ENCODE measurements around the gene PREPL. TPM values are rescaled to one million over a fixed set of nuclear protein-coding genes. Genes with fewer than 3 reads are reported as not detected.
A peak's percentile ranks its signal among the peaks of the same experiment; 100 is the strongest.

PREPL gene
- total and polyA plus RNA-seq, 10 of the 15 experiments (the other 5 are each of a cell fraction or from before 2014, with no cell fraction given) = 9.2 to 43.0 (median 20.4) TPM

DNA sequence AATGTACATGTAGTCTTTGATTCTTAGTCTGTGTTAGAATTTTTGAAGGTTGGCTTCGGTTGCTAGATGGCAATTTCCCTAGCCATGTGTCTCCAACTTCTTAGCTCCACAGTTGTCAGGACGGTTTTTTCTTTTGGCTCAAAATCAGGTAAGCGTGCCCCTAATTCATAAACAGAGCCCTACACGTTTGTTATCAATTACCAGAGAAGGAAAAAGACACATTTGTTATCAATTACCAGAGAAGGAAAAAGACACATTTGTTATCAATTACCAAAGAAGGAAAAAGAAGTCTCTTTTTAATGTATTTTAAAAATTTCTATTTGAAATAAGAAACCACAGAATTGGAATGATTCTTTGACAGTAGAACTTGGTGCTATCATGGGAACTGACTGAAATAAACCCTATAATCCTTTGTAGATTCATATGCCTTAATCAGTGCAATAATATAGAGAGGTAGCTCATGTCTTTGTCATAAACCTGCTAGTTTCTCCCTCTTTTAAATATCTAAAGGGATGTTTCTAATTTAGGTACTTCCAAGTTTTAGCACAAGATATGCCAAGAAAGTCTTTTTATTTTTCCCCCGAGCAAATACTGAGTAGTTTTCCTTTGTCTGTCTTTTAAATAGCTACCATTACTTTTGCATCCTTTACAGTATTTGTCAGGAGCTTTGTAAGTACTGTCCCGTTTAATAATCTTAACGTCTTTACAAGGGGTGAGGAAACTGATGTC, 36.3 kb upstream of the PREPL start:
- ChIA-PET CTCF (interaction anchor here (0.8 to 1.9 kb wide), 3 partner anchors 10 to 558 kb away, joined by 3 to 6 read pairs (median 5); no protein-coding TSS in a partner anchor), SMC1A (ENCODE audit: uncharacterized antibody, unreplicated experiment) (interaction anchor here (0.9 to 2.1 kb wide), 5 partner anchors 9 to 202 kb away, joined by 3 to 5 read pairs (median 3); no protein-coding TSS in a partner anchor), POLR2A (interaction anchor here (1.1 kb wide), 1 partner anchor 24 kb away, joined by 3 read pairs; no protein-coding TSS in a partner anchor), RAD21 (ENCODE audit: unreplicated experiment) (interaction anchor here (1.7 kb wide), 1 partner anchor 558 kb away, joined by 5 read pairs; no protein-coding TSS in a partner anchor)
- Histone ChIP-seq H3K36me3 (ENCODE audit: control insufficient read depth in 2 of 2, insufficient read depth in 2 of 2, low read length in 1 of 2) (no peaks in the 10 kb centered on the region), H3K4me2 (ENCODE audit: control insufficient read depth, insufficient read depth) (no peak overlapping the region), H3K9me3 (replicated peaks; ENCODE audit: control insufficient read depth, insufficient read depth, low read length) (no peaks in the 10 kb centered on the region), H3K4me1 (ENCODE audit: control insufficient read depth, insufficient read depth, low read length) (no peaks in the 10 kb centered on the region), H4K20me1 (ENCODE audit: control insufficient read depth, insufficient read depth) (no peaks in the 10 kb centered on the region), H3K27ac (ENCODE audit: control insufficient read depth, insufficient read depth) (no peak overlapping the region), H3K27me3 (replicated peaks in 1 of 2; ENCODE audit: control insufficient read depth in 2 of 2, insufficient read depth in 2 of 2, low read length in 1 of 2) (no peaks in the 10 kb centered on the region), H3K79me2 (ENCODE audit: control insufficient read depth, insufficient read depth, low read length) (no peaks in the 10 kb centered on the region), H3K4me3 (no peak overlapping the region), H2AFZ (ENCODE audit: control insufficient read depth, low read depth, low read length) (peak overlapping the region; percentile 8; the same call in 1 of the 2 replicates), H3K9ac (ENCODE audit: control insufficient read depth, insufficient read depth, low read length) (no peak overlapping the region)
- WGBS (ENCODE audit: insufficient coverage, insufficient replicate concordance, low lambda C conversion rate, missing lambda C conversion rate) = 58% methylated on average over 7 of the region's 7 CpGs
- DNase-seq (ENCODE audit: low read depth, low spot score) (no peak), FAIRE-seq (no peak), ATAC-seq (no peak)
- BruUV-seq (replicated peaks) = no TSS peak
- TF ChIP-seq PAX5 (IDR thresholded peaks at IDR 0.05; ENCODE audit: borderline replicate concordance, low read depth, low read length) (no peak), MEF2B (IDR thresholded peaks at IDR 0.05; ENCODE audit: partially characterized antibody, poor library complexity, severe bottlenecking) (no peak), CREB1 (IDR thresholded peaks at IDR 0.05; ENCODE audit: low read depth) (no peak), ZNF24 (IDR thresholded peaks at IDR 0.05) (no peak)
- in situ Hi-C loops (cut with MboI) = no loop called here
- intact Hi-C loops (cut with micrococcal nuclease; ENCODE audit: unreplicated experiment) = no loop called here

DNA sequence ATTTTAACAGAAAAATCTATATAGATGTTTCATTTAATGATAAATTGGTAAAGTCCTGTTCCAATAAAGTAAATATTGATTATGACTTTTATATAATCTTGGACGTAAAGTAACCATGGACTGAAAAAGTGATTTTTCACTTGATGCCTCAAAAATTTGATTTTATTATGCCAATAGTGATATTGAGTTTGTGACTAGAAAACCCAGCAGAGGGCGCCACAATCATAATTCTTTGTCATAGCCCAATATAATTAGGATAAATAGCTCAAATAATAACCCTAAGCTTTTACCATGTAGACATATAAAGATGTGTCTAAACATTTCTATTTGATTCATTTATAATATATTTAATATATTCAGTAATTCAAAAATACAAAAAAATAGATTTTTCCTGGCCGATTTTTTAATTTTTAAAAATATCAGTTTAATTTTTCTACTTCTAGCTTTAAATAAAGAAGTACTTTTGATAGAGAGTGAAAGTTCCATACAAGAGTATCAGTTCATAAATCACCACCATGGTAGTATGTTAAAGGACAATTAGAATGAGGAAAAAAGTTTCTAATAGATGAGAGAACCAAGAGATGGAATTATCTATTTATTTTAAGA, 31.1 kb upstream of the PREPL start:
- in situ Hi-C loops (cut with MboI) = loop anchor here (5.0 kb wide), 1 partner anchor 555 kb away; no protein-coding TSS in a partner anchor
- TF ChIP-seq SP1 (IDR thresholded peaks at IDR 0.05; ENCODE audit: low read depth, low read length) (no peak), SMAD5 (IDR thresholded peaks at IDR 0.05; ENCODE audit: low read depth) (no peak), JUNB (IDR thresholded peaks at IDR 0.05) (no peak), CEBPB (IDR thresholded peaks at IDR 0.05; ENCODE audit: borderline replicate concordance in 1 of 2, low read depth in 2 of 2, low read length in 2 of 2) (no peak), SMC3 (IDR thresholded peaks at IDR 0.05; ENCODE audit: borderline replicate concordance, low read length) (peak; percentile 41; the same call in 1 of the 2 replicates), ZBED1 (IDR thresholded peaks at IDR 0.05; ENCODE audit: borderline replicate concordance) (no peak), RAD21 (IDR thresholded peaks at IDR 0.05; ENCODE audit: insufficient read depth, low read depth, low read length) (peak; percentile 67), GATAD2B (conservative IDR thresholded peaks at IDR 0.05; ENCODE audit: low read depth) (no peak), RCOR1 (conservative IDR thresholded peaks at IDR 0.05; ENCODE audit: low read depth, low read length) (no peak), NR2F1 (conservative IDR thresholded peaks at IDR 0.05) (no peak)
- TF ChIP-seq, protein P1, sequence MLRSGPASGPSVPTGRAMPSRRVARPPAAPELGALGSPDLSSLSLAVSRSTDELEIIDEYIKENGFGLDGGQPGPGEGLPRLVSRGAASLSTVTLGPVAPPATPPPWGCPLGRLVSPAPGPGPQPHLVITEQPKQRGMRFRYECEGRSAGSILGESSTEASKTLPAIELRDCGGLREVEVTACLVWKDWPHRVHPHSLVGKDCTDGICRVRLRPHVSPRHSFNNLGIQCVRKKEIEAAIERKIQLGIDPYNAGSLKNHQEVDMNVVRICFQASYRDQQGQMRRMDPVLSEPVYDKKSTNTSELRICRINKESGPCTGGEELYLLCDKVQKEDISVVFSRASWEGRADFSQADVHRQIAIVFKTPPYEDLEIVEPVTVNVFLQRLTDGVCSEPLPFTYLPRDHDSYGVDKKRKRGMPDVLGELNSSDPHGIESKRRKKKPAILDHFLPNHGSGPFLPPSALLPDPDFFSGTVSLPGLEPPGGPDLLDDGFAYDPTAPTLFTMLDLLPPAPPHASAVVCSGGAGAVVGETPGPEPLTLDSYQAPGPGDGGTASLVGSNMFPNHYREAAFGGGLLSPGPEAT (IDR thresholded peaks at IDR 0.05; ENCODE audit: low read depth) = no peak

More for the DNA sequence above, 31.1 kb upstream of the PREPL start:
- Histone ChIP-seq H4K20me1 (ENCODE audit: control insufficient read depth, insufficient read depth) (no peaks in the 10 kb centered on the region), H3K4me2 (ENCODE audit: control insufficient read depth, insufficient read depth) (no peak overlapping the region), H3K27ac (ENCODE audit: control insufficient read depth, insufficient read depth) (no peak overlapping the region), H2AFZ (ENCODE audit: control insufficient read depth, low read depth, low read length) (no peak overlapping the region), H3K79me2 (ENCODE audit: control insufficient read depth, insufficient read depth, low read length) (no peaks in the 10 kb centered on the region), H3K9ac (ENCODE audit: control insufficient read depth, insufficient read depth, low read length) (no peak overlapping the region), H3K36me3 (ENCODE audit: control insufficient read depth in 2 of 2, insufficient read depth in 2 of 2, low read length in 1 of 2) (no peaks in the 10 kb centered on the region), H3K9me3 (replicated peaks; ENCODE audit: control insufficient read depth, insufficient read depth, low read length) (no peaks in the 10 kb centered on the region; the same call in 2 of the 3 replicates), H3K4me1 (ENCODE audit: control insufficient read depth, insufficient read depth, low read length) (no peaks in the 10 kb centered on the region), H3K27me3 (replicated peaks in 1 of 2; ENCODE audit: control insufficient read depth in 2 of 2, insufficient read depth in 2 of 2, low read length in 1 of 2) (no peaks in the 10 kb centered on the region), H3K4me3 (no peak overlapping the region)
- POLR2A ChIA-PET = no interaction called here
- no TSS peak for BruUV-seq (replicated peaks)
- ATAC-seq (peak; percentile 47; the same call in 2 of the 3 replicates), FAIRE-seq (no peak), DNase-seq (ENCODE audit: low read depth, low spot score) (no peak)
- intact Hi-C loops (cut with micrococcal nuclease; ENCODE audit: unreplicated experiment) = loop anchor here (1.0 to 2.0 kb wide), 3 partner anchors 86 to 563 kb away; no protein-coding TSS in a partner anchor
- SMC1A ChIA-PET (ENCODE audit: uncharacterized antibody, unreplicated experiment) = interaction anchor here (0.6 to 7.1 kb wide), 21 partner anchors 11 to 573 kb away, joined by 3 to 64 read pairs (median 3); partner anchors contain the start of genes CAMKMT and PREPL
- 33% methylated on average over 3 of the region's 3 CpGs for WGBS (ENCODE audit: insufficient coverage, insufficient replicate concordance, low lambda C conversion rate, missing lambda C conversion rate)
- RAD21 ChIA-PET (ENCODE audit: unreplicated experiment) = interaction anchor here (0.7 to 4.4 kb wide), 11 partner anchors 31 to 1120 kb away, joined by 3 to 56 read pairs (median 7); partner anchors contain the start of genes CAMKMT and PREPL
- CTCF ChIA-PET = interaction anchor here (0.6 to 9.5 kb wide), 50 partner anchors 8 to 1102 kb away, joined by 3 to 161 read pairs (median 4); partner anchors contain the start of genes CAMKMT and PREPL
